Type B pancreatic cell (in vitro differentiated cells): ENCODE measurements around the gene MMEL1. TPM values are rescaled to one million over a fixed set of nuclear protein-coding genes. Genes with fewer than 3 reads are reported as not detected.
A peak's percentile ranks its signal among the peaks of the same experiment; 100 is the strongest.

Experiments
- DNase-seq: peaks from one replicate; pipeline ENCODE4 v3.0.0; 2021; ENCODE audit warnings: mixed read lengths; ENCODE audit not compliant: unreplicated experiment; ENCODE audit errors: extremely low spot score
- H3K27ac Mint-ChIP-seq: 2 replicates; pipeline ENCODE4 v1.8.0; 2021; ENCODE audit warnings: mild to moderate bottlenecking, mixed read lengths
- H3K27me3 Mint-ChIP-seq: 2 replicates; pipeline ENCODE4 v1.8.0; 2021; ENCODE audit warnings: mixed read lengths
- H3K36me3 Mint-ChIP-seq: 2 replicates; pipeline ENCODE4 v1.8.0; 2021; ENCODE audit warnings: mixed read lengths
- H3K4me1 Mint-ChIP-seq: one replicate; pipeline ENCODE4 v1.8.0; 2021; ENCODE audit warnings: mixed read lengths; ENCODE audit not compliant: unreplicated experiment
- H3K4me3 Mint-ChIP-seq: 2 replicates; pipeline ENCODE4 v1.8.0; 2021; ENCODE audit warnings: mild to moderate bottlenecking, mixed read lengths
- H3K9me3 Mint-ChIP-seq: 2 replicates; pipeline ENCODE4 v1.8.0; 2021; ENCODE audit warnings: mixed read lengths
- CTCF ChIP-seq: fragments of 200-600 bp; sonication (generic); conservative IDR thresholded peaks from 2 replicates; pipeline ENCODE4 v1.5.0; 2021; ENCODE audit warnings: antibody characterized with exemption, mild to moderate bottlenecking
- total RNA-seq: library from RNA; stranded (reverse); gene quantifications from 2 replicates; pipeline ENCODE4 v1.2.1, GENCODE V29; 2021; ENCODE audit warnings: low replicate concordance

MMEL1 gene
- total RNA-seq, 1 donor from 2014 or later = 1.1 TPM

- no peaks in the 10 kb centered on the region for H3K27me3 Mint-ChIP-seq
- H3K4me1 Mint-ChIP-seq = peaks cover 5% of the 10 kb centered on the region
- DNase-seq = no peak
- H3K9me3 Mint-ChIP-seq = no peaks in the 10 kb centered on the region
- TF ChIP-seq CTCF = no peak
- no peaks in the 10 kb centered on the region for H3K36me3 Mint-ChIP-seq
- H3K27ac Mint-ChIP-seq = no peak overlapping the region
- H3K4me3 Mint-ChIP-seq = no peak overlapping the region
These were observed 74.4 kb downstream of the MMEL1 start for GRCh38 chr1:2558420-2558819.

GRCh38 chr1:2557482-2558400 is 75.1 kb downstream of the MMEL1 start:
- H3K27me3 Mint-ChIP-seq = no peaks in the 10 kb centered on the region
- no peak overlapping the region for H3K27ac Mint-ChIP-seq
- no peaks in the 10 kb centered on the region for H3K36me3 Mint-ChIP-seq
- DNase-seq = no peak
- peaks cover 5% of the 10 kb centered on the region for H3K4me1 Mint-ChIP-seq
- H3K9me3 Mint-ChIP-seq = no peaks in the 10 kb centered on the region
- H3K4me3 Mint-ChIP-seq = no peak overlapping the region
- TF ChIP-seq CTCF = no peak

GRCh38 chr1:2556678-2557481 is 75.9 kb downstream of the MMEL1 start:
- Mint-ChIP-seq H3K27me3 (no peaks in the 10 kb centered on the region), H3K36me3 (no peaks in the 10 kb centered on the region), H3K9me3 (no peaks in the 10 kb centered on the region), H3K27ac (peak overlapping the region; percentile 72), H3K4me3 (peak overlapping the region; percentile 67), H3K4me1 (peaks cover 5% of the 10 kb centered on the region)
- no peak for TF ChIP-seq CTCF
- no peak for DNase-seq

- H3K4me1 Mint-ChIP-seq = peaks cover 5% of the 10 kb centered on the region
- H3K36me3 Mint-ChIP-seq = no peaks in the 10 kb centered on the region
- H3K27ac Mint-ChIP-seq = peak within 1 kb of the TSS; percentile 72
- DNase-seq = no peak
- TF ChIP-seq CTCF = no peak
- no peaks in the 10 kb centered on the region for H3K27me3 Mint-ChIP-seq
- peak within 1 kb of the TSS; percentile 67 for H3K4me3 Mint-ChIP-seq
- H3K9me3 Mint-ChIP-seq = no peaks in the 10 kb centered on the region
These were observed 76.5 kb downstream of the MMEL1 start, which contains the start of gene TNFRSF14 for GRCh38 chr1:2556277-2556677. TNFRSF14 (plus strand) TSS chr1:2556371; CDS start chr1:2556665, 294 bp downstream.

- Mint-ChIP-seq H3K9me3 (no peaks in the 10 kb centered on the region), H3K27me3 (no peaks in the 10 kb centered on the region), H3K27ac (peak overlapping the region; percentile 72), H3K36me3 (no peaks in the 10 kb centered on the region), H3K4me3 (no peak overlapping the region), H3K4me1 (peaks cover 5% of the 10 kb centered on the region)
- no peak for DNase-seq
- TF ChIP-seq CTCF = no peak
These were observed 77.1 kb downstream of the MMEL1 start for GRCh38 chr1:2555634-2556276.
